Activated naive CD4-positive, alpha-beta T cell treated with Interleukin-2 at 50 U/mL for 16 hours (primary cell): ENCODE measurements around the gene LYRM4.
"Not testable (repeated sequence)": the region's sequence is repeated elsewhere in the genome, so short reads cannot be mapped to it uniquely, and the experiment has no call there.

Source experiments
- DNase-seq: peaks from one replicate; pipeline ENCODE4 v3.0.0-alpha.2; 2020

Gene LYRM4

DNA sequence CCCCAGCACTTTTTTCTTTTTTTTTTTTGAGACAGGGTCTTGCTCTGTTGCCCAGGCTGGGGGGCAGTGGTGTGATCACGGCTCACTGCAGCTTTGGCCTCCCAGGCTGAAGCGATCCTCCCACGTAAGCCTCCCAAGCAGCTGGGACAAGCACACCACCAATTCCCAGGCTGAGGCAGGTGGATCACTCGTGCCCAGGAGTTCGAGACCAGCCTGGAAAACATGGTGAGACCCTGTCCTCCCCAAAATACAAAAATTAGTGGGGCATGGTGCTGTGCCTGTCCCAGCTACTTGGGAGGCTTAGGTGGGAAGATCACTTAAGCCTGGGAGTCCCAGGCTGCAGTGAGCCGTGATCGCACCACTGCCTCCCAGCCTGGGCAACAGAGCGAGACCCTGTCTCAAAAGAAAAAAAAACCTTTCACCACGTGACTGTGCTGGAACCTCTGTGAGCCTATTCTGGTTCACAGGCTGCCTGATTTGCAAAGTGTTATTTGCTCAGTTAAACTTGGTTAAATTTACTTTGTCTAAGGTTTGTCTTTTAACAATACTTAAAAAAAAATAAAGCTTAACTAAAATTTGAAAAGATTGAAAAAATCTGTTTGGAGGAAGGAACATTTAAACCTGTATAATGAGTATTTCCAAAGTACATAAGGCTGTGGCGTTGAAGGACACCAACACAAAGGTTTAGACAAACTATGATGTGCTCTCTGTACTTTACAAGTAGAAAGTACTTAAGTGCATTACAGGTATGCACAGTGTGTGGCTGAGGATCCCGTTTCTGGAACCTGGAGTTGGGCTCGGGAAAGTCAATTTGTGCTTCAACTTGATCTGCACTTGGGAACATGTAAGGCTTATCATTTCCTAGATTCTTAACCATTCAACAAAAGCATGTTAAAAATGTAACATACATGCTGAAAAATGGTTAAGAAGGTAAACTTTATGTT is 120.7 kb downstream of the LYRM4 start:
- DNase-seq = no peak

DNA sequence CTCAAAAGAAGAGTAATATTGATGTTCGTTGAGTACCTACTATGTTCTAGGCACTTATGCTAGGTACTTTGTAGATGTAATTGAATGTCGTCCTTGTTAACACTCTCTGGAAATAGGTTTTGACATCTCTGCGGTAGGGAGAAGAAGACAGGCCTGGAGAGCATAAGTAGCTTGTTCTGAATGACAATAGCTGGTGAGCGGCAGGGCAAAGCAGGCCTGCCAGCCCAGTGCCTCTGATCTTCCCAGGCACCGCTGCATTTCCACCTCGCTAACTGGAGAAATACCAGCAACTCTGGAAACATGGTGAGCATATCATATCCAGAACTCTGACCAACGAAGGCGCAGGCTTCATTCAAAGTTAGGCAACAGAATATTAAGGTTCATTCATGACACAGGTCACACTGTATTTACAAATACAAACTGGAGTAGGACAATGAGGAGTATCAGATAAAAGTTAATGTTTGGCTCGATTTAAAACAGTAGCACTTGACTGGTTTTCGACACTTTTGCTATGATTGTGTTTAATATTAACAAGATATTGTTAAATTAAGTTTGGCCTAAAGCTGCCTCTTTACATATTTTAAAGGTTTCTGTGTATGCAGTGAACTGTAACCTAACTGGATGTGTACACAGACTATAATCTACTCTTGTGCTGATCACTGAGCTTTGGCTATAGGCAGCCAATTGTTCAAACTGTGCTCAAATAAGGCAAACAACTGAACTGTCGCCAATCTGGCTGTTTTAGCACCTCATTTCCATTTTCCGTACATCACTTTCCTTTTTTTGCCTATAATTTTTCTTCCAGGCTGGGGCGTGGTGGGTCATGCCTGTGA is 121.5 kb downstream of the LYRM4 start:
- DNase-seq = no peak

DNA sequence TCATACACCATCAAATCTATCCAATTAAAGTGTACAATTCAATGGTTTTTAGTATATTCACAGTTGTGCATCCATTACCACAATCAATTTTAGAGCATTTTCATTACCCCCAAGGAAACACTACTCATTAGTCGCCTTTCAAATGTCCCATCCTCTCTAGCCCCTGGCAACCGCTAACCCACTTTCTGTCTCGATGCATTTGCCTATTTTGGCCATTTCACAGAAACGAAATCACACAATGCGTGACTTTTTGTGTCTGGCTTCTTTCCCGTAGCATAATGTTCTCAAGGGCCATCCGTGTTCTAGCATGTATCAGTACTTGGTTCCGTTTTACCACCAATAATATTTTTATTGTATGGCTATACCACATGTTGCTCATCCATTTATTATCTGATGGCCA is 123.9 kb downstream of the LYRM4 start:
- DNase-seq = no peak

DNA sequence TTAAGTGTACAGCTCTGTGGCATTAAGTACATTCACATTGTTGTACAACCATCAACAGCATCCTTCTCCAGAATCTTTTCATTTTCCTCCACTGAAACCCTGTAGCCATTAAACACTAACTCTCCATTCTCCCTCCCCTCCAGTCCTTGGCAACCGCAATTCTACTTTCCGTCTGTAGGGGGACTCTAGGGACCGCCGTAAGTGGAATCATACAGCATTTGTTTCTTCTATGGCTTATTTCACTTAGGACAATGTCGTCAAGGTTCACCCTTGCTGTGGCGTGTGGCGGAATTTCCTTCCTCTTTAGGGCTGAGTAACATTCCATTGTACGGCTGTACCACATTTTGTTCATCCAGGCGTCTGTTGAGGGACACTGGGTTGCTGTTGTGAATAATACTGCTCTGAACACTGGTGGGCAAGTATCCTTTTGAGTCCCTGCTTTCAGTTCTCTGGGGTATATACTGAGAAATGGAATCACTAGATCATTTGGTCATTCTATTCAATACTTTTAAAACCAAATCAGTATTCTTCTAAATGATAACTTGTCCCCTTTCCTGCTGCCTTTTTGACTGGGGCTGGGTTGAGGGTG is 124.9 kb downstream of the LYRM4 start:
- DNase-seq = peak; percentile 34

DNA sequence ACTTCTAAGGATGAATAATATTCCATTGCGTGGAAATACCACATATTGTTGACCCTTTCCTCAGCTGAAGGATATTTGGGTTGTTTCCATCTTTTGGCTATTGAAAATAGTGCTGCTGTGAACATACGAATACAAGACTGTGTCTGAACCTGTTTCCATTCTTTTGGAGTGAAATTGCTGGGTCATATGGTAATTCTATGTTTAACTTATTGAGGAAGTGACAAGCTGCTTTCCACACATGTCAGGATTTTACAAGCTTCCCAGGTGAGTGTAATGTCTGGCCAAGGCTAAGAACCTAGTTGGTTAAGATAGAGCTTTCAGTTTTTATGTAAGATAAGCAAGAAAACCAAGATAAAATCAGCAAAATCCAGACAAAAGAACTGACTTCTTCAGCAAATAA is 126.8 kb downstream of the LYRM4 start:
- no peak for DNase-seq

DNA sequence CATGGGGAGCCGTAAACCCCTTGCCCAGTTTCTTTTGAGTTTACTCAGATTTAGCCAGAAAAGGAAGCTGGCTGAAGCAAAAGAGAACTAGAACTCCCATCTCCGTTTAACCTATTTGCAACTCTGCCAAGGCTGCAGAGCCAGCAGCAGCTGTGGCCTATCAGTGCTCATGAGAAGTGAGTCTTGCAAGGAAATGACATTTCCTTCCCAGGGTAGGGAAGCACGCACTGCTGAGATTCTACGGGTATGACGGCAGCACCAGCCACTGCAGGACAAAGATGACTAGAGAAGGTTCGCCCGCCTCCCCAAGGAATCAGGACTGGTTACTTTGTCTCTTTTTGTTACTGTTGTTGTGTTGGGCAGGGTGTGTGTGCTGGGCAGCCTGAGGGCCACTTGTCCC is 128.0 kb downstream of the LYRM4 start:
- no peak for DNase-seq

DNA sequence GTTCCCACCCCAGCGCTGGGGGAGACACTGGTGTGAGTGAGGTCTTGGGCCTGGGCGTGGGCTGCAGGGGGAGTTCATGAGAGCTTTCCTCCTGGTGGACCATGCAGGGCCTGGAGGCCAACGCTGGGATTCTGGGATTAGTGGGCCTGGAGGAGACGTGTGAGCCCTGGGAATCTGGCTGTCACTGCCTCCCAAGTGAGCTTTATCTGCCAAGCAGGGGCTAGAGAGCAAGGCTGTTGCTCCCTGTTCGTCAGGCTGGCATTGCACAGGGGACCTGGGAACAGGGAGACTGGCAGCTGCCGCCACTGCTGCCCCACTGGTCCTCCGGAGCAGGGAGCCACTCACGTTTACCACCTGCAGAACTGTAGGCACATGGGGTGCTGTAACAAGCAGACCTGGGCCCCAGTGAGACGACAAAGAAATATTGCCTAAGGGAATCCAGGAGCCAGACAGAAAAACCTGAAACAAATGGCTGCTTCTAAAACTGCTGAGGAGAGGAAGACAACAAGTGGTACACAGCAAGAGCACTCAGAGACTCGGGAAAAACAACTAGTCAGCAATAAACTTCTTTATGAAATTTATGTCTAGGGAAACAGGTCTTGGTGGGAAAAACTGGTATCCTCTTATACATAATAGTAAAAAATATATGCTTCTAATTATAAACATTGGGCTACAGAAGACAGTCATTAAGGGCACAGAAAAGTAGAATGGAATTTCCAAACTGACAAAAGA is 130.4 kb downstream of the LYRM4 start:
- DNase-seq = no peak

DNA sequence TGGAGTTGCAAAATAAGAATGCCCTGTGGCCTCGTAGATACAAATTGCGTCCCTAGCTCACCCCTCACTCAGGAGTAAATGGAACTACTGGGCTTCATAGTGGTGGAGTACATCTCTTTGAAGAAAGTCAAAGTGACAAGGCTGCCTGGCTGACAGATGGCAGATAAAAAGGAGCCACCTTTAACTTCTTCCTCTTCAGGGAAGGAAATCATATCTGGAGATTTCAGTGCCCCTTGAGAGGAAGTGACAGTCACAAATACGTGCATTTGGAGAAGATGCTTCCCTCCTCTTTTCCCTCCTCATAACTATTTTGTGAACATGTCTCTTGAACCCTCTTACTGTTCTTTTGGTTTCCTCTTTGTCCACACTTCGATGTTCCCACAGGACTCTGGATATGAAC is 132.4 kb downstream of the LYRM4 start:
- DNase-seq = no peak

DNA sequence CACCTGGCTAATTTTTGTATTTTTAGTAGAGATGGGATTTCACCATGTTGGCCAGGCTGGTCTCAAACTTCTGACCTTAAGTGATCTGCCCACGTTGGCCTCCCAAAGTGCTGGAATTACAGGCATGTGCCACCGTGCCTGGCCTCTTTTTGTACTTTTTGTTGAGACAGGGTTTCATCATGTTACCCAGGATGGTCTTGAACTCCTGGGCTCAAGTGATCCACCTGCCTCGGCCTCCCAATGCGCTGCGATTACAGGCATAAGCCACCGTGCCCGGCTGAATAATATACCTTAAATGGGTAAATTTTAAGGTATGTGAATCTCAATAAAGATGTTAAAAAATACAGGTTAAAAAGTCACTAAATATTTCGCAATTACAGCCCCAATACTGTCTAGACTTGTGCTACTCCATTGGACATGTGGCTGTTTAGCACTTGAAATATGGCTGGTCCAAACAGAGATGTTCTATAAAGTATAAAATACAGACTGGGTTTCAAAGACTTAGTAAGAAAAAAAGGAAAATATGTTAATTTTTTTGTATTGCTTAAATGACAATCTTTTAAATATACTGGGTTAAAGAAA is 133.6 kb downstream of the LYRM4 start:
- no peak for DNase-seq

DNA sequence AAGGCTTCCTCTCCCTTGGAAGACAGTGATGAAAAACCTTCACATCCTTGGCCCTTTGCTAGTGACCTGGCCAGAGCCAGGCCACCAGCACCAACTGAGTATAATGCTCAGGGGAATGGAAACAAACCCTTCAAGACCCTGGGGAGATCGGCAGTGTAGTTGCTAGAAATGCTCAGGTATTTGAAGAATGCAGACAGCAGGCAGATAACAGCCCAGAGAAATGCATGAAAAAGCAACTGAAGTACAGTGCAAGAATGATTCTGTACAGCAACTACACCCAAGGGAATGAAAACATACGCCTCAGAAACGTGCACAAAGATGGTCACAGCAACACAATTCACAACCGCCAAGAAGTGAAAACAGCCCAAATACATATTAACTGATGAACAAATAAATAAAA is 134.5 kb downstream of the LYRM4 start:
- no peak for DNase-seq

DNA sequence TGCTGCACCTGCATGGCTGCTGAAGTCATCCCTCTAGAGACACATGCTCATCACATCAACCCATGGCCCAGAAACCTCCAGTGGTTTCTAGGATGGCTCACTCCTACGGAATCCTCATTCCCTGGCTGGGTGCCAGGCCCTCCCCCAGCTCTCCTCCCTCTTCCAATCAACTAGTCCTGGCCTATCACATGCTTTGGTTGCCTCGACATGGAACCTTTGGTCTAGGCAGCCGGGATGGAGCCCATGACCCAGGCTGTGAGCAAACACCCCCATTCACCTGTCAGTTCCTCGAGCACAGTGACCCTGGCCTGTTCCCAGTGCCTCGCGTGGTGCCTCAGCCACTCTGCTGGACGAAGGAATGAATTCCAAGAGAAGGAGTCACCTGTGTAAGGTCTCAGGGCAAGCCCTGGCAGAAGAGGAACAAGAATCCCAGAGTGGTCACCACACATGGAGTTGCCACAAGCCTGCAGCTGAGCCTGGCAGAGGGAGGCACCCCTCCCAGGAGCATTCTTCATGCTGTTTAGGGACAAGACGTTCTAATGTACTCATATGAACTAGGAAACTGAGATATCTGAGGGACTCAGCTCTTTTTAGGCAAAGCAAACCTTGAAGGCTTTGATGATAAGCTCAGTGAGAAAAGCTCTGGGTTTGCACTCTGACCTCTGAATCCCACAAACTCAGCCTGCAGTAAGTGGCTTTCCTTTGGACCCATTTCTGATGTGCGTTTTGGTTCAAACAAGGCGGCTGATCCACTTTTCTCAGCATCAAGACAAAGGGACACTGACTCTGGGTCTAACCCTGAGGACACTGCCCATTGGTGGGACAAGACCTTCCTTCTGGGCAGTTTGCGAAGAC is 135.4 kb downstream of the LYRM4 start:
- no peak for DNase-seq

DNA sequence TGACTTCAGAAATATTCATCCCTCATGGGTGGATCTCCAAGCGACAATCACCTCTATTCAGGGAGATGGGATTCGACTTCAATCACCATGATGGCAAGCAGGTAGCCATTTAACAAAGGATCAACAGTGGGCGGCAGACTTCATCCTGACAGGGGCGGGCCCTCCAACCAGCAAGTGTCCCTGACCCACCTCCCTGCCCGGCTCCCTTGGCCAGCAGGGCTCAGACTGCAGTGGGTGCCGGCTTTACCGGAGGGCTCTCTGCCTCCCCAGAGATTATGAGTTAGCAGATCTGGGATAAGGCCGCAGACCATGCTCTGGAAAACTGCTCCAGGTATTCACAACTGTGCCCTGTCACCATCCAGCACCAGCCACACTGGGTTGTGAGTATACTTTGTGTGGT is 136.2 kb downstream of the LYRM4 start:
- DNase-seq = no peak

DNA sequence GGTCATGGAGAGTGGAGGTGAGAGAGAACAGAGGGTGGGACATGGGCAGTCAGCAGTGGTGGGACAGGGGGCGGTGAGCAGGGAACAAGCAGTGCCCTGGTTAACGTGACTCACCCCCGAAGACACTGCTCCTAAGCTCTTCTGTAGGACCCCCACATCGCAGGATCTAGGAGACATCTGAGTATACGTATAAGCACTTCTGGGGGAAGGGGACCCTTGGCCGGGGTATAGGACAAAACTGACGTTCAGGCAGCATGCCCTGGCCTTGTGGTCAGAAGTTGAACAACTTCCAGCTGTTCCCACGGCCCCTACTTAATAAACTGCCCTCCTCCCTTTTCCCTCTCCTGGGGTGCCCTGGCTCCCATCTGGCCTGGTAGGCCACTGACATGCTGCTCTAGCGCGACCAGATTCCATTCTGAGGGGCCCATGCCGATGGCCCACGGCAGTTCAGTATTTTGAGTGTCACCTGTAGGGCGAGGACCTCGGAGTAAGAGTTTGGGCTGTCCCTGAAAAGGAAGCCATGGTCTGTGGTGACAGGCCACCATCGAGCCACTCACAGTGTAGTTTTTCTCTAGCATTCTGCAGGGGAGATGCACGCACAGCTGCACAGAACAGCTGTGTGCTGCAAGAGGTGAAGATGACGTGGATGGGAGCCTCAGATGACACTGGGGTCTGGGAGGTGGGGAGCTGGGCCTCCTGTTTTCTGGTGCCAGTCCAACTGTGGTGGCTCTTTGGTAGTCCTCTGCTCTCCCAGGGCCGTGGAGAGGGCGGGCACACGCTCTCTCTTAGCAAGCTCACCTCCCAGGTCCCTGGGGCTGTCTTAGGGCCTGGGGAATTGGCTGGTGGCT is 137.2 kb downstream of the LYRM4 start:
- no peak for DNase-seq

DNA sequence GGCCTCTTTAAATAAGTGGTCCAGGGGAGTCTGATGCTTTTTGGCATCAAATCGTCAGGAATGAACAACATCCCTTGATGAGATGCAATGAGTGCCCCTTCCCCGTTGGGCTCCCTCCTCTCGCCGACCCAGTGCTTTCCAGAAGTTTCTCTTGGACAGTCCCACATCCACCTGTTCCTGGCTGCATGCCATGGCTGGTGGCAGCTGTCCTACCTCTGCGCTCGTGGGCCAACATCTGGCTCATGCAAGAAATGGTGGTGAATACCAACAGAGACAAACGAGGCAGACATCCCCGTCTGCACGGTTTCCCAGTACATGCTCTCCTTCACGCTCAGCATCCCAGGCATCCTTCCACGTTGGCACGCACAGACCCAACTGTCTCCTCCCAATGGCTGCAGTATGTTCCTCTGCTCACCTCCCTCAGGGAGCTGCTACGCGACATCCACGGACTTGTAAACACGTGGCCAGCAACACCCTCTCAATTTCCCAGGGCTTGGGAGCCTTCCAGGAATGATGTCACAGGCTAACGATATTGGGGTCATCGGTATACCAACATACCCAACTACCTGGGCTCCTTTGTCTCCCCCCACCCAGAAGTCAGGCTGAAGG is 138.1 kb downstream of the LYRM4 start:
- no peak for DNase-seq

DNA sequence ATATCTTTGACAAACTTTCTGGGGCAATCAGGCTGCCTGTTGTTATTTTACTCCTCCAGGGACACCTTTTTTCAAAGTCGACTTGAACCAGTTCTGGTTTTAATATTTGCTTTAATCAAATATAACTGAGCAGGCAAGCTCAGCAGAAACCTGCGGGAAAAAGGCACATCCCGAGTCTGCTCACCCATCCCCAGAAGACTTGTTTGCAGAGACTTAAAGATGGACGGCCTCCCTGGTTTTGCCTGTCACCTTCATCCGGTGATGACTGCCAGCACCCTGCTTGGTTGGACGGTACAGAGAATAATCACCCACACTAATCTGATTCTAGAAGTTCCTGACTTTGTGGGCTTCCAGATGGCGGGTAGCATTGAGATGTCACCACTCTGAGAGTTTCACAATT is 138.8 kb downstream of the LYRM4 start:
- DNase-seq = no peak

DNA sequence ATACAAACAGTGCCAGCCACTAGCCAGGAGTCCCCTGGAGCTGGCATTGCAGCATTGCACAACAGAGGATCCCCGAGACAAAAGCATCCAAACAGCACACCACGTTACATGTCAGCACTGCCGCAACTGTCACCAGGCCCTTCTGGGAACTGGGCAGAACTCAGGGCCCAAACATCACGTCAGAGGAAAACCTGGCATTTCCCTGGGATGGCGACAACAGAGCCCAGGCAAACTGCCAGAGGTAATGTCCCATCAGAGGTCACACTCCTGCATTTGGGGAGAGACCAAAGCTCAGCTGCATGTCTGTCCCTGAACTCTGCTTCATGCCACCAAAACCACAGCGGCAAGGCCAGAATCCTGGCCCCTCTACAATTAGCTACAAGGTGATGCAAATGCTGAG is 139.3 kb downstream of the LYRM4 start:
- no peak for DNase-seq

DNA sequence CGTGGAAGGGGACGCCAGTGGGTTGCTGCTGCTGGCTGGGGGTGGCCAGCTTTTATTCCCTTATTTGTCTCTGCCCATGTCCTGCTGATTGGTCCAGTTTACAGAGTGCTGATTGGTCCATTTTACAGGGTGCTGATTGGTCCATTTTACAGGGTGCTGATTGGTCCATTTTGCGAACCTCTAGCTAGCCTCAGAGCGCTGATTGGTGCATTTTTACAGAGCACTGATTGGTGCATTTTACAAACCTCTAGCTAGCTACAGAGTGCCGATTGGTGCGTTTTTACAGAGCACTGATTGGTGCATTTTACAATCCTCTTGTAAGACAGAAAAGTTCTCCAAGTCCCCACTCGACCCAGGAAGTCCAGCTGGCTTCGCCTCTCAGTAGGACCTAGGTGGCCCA is 140.2 kb downstream of the LYRM4 start:
- not testable (repeated sequence) for DNase-seq

DNA sequence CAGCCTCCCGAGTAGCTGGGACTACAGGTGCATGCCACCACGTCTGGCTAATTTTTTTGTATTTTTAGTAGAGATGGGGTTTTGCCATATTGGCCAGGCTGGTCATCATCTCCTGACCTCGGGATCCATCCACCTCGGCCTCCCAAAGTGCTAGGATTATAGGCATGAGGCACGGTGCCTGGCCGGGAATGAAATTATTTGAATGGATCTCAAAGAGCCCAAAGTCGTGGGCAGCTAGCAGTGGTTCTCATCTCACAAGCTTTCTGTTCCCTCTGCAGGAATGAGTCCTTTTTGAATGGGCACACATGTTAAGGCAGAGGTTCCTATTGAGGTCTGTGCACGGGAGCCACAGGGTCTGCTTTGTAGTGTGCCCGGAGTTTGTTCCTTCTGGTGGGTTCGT is 140.7 kb downstream of the LYRM4 start:
- no peak for DNase-seq

DNA sequence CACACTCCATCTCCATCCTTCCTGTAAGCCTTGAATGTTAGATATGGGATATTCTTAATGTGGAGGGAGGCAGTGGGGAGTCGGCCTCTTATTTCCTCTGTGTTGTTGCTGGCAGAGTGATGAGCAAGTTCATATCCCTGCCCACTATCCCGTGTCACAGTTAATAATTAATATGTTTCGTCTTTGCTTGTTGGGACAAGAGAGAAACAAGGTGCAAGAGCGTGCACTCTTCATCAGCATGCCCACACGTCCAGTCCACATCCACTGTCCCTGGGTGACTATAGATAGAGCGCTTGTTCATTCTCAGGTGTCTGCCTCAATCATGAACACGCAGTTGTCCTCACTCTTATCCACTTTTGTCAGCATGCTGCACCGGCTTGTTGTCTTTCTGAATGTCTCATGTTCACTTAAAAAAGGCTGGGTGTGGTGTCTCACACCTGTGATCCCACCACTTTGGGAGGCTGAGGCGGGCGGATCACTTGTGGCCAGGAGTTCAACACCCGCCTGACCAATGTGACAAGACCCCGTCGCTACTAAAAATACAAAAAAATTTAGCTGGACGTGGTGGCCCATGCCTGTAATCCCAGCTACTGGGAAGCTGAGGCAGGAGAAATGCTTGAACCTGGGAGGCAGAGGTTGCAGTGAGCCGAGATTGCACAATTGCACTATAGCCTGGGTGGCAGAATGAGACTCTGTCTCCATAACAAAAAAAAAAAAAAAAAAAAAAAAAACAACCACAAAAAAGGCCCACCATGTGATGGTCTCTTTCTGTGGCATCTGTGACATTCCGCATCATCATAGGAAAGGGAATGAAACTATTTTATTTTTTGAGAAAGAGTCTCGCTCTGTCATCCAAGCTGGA is 141.4 kb downstream of the LYRM4 start:
- DNase-seq = no peak
